H1 (cell line): ENCODE measurements around the gene IL10RA. TPM values are rescaled to one million over a fixed set of nuclear protein-coding genes. Genes with fewer than 3 reads are reported as not detected.

Experiments used
- CTCF ChIA-PET: fragments of 300-600 bp; sonication (Branson Sonifier 250); formaldehyde crosslinking; loops from one replicate; lab custom pipeline; 2021; ENCODE audit not compliant: partially characterized antibody; lab: Charles Lee
- POLR2A ChIA-PET: fragments of 300-600 bp; sonication (Branson Sonifier 250); formaldehyde crosslinking; loops from one replicate; lab custom pipeline; 2021; ENCODE audit warnings: inconsistent platforms; ENCODE audit not compliant: partially characterized antibody; lab: Charles Lee
- DNase-seq, 2 experiments: peaks; one replicate each; pipeline versions ENCODE4 v3.0.0 to v3.0.0-alpha.2; 2010 to 2022; ENCODE audit warnings: low spot score in 2 of 2, low read depth in 1 of 2, mixed read lengths in 1 of 2
- FAIRE-seq: peaks from 2 replicates; lab custom pipeline; 2011; peaks lifted over from hg19 to GRCh38; lab: Jason Lieb, UNC
- H2AFZ ChIP-seq: 2 replicates; pipeline ENCODE4 v1.8.1; 2012; ENCODE audit warnings: low read length, inconsistent platforms
- H2AK5ac ChIP-seq: 2 replicates; pipeline ENCODE4 v1.6.1; 2013; ENCODE audit warnings: low read depth, low read length
- H2BK120ac ChIP-seq: replicated peaks from 2 replicates; pipeline ENCODE3; 2013; ENCODE audit warnings: low read depth, low read length, inconsistent platforms
- H2BK12ac ChIP-seq: 2 replicates; pipeline ENCODE4 v1.6.1; 2013; ENCODE audit warnings: low read depth, low read length
- H2BK15ac ChIP-seq: 2 replicates; pipeline ENCODE4 v1.6.1; 2013; ENCODE audit warnings: low read length
- H2BK20ac ChIP-seq: 2 replicates; pipeline ENCODE4 v1.6.1; 2013; ENCODE audit warnings: low read length
- H2BK5ac ChIP-seq: 2 replicates; pipeline ENCODE4 v1.6.1; 2013; ENCODE audit warnings: low read depth, low read length
- H3K14ac ChIP-seq: 2 replicates; pipeline ENCODE4 v1.6.1; 2013; ENCODE audit warnings: inconsistent platforms; ENCODE audit not compliant: insufficient read length
- H3K18ac ChIP-seq: 2 replicates; pipeline ENCODE4 v1.6.1; 2013; ENCODE audit warnings: low read length; ENCODE audit errors: extremely low read depth
- H3K23ac ChIP-seq: 2 replicates; pipeline ENCODE4 v1.6.1; 2013; ENCODE audit warnings: inconsistent platforms; ENCODE audit not compliant: insufficient read length
- H3K23me2 ChIP-seq: 2 replicates; pipeline ENCODE4 v1.6.1; 2013; ENCODE audit warnings: low read depth, low read length
- H3K27ac ChIP-seq: 2 replicates; pipeline ENCODE4 v1.6.1; 2011; ENCODE audit warnings: low read depth, low read length, inconsistent platforms
- H3K27me3 ChIP-seq, 4 experiments: replicated peaks in 1 of 4; 1 replicate in 1 of 4; 2 replicates in 3 of 4; pipeline versions ENCODE4 v1.6.1 to v1.8.1; 2011 to 2013; ENCODE audit warnings: low read length in 3 of 4, mild to moderate bottlenecking in 3 of 4, inconsistent platforms in 2 of 4, mixed read lengths in 2 of 4, moderate library complexity in 1 of 4; ENCODE audit not compliant: control insufficient read depth in 3 of 4, insufficient read depth in 3 of 4; ENCODE audit errors: extremely low read depth in 1 of 4
- H3K36me3 ChIP-seq, 4 experiments: 2 replicates each; pipeline versions ENCODE4 v1.6.1 to v1.8.1; 2011 to 2013; ENCODE audit warnings: mild to moderate bottlenecking in 4 of 4, low read length in 3 of 4, moderate library complexity in 2 of 4, control low read depth in 1 of 4, inconsistent platforms in 1 of 4; ENCODE audit not compliant: insufficient read depth in 4 of 4, control insufficient read depth in 2 of 4
- H3K4ac ChIP-seq: replicated peaks from 2 replicates; pipeline ENCODE3; 2013; ENCODE audit warnings: low read length, low read depth, mixed read lengths, inconsistent platforms; ENCODE audit not compliant: insufficient read length
- H3K4me1 ChIP-seq, 4 experiments: replicated peaks in 1 of 4; 1 replicate in 1 of 4; 2 replicates in 3 of 4; pipeline versions ENCODE4 v1.6.1 to v1.8.1; 2011 to 2013; ENCODE audit warnings: low read length in 3 of 4, inconsistent platforms in 2 of 4, mixed read lengths in 1 of 4; ENCODE audit not compliant: insufficient read depth in 4 of 4, control insufficient read depth in 3 of 4
- H3K4me2 ChIP-seq, 2 experiments: 2 replicates each; pipeline versions ENCODE4 v1.6.1 to v1.8.1; 2011 to 2013; ENCODE audit warnings: low read depth in 2 of 2, low read length in 2 of 2, control low read depth in 1 of 2, inconsistent platforms in 1 of 2, mild to moderate bottlenecking in 1 of 2; ENCODE audit not compliant: insufficient read depth in 1 of 2
- H3K4me3 ChIP-seq, 4 experiments: fragments of 200-600, 300-600 bp in 1 of 4; sonication (generic), shearing (Covaris generic), sonication (Bioruptor Twin) in 1 of 4; 2 replicates each; pipeline versions ENCODE4 v1.5.1 to v1.8.1; 2011 to 2016; ENCODE audit warnings: low read length in 4 of 4, low read depth in 3 of 4, control low read depth in 2 of 4, inconsistent platforms in 2 of 4, mild to moderate bottlenecking in 2 of 4, mixed read lengths in 1 of 4, moderate library complexity in 1 of 4; ENCODE audit not compliant: insufficient read depth in 2 of 4; ENCODE audit errors: extremely low read depth in 1 of 4
- H3K56ac ChIP-seq: replicated peaks from 2 replicates; pipeline ENCODE3; 2013; ENCODE audit warnings: low read depth, mild to moderate bottlenecking, mixed read lengths, low read length, inconsistent platforms; ENCODE audit not compliant: insufficient read length
- H3K79me1 ChIP-seq: 2 replicates; pipeline ENCODE4 v1.6.1; 2013; ENCODE audit warnings: low read depth, low read length, control low read depth
- H3K79me2 ChIP-seq, 2 experiments: 2 replicates each; pipeline versions ENCODE4 v1.6.1 to v1.8.1; 2012 to 2013; ENCODE audit warnings: low read length in 2 of 2, mild to moderate bottlenecking in 2 of 2, inconsistent platforms in 1 of 2; ENCODE audit not compliant: insufficient read depth in 2 of 2, control insufficient read depth in 1 of 2
- H3K9ac ChIP-seq, 4 experiments: replicated peaks in 1 of 4; 1 replicate in 1 of 4; 2 replicates in 3 of 4; pipeline versions ENCODE4 v1.6.1 to v1.8.1; 2011 to 2013; ENCODE audit warnings: low read depth in 3 of 4, low read length in 3 of 4, control low read depth in 2 of 4, mild to moderate bottlenecking in 2 of 4, moderate library complexity in 2 of 4, inconsistent platforms in 1 of 4; ENCODE audit errors: extremely low read depth in 1 of 4
- H3K9me3 ChIP-seq, 2 experiments: 2 replicates each; pipeline versions ENCODE4 v1.6.1 to v1.8.1; 2012 to 2013; ENCODE audit warnings: mild to moderate bottlenecking in 2 of 2, moderate library complexity in 2 of 2, control low read depth in 1 of 2, inconsistent platforms in 1 of 2, low read depth in 1 of 2, low read length in 1 of 2, mixed read lengths in 1 of 2; ENCODE audit not compliant: insufficient read depth in 2 of 2
- H4K20me1 ChIP-seq, 2 experiments: replicated peaks in 1 of 2; 2 replicates each; pipeline versions ENCODE3 to v1.8.1; 2011 to 2013; ENCODE audit warnings: inconsistent platforms in 2 of 2, low read length in 2 of 2, mild to moderate bottlenecking in 1 of 2; ENCODE audit not compliant: insufficient read depth in 2 of 2, control insufficient read depth in 1 of 2
- H4K5ac ChIP-seq: 2 replicates; pipeline ENCODE4 v1.6.1; 2013; ENCODE audit warnings: low read length, low read depth, mixed read lengths, inconsistent platforms; ENCODE audit not compliant: insufficient read length
- H4K8ac ChIP-seq: 2 replicates; pipeline ENCODE4 v1.8.0; 2013; ENCODE audit warnings: mild to moderate bottlenecking, moderate library complexity, low read length, inconsistent platforms; ENCODE audit not compliant: insufficient read depth; ENCODE audit errors: extremely low read depth
- H4K91ac ChIP-seq: replicated peaks from 2 replicates; pipeline ENCODE3; 2013; ENCODE audit warnings: low read length, mixed read lengths, inconsistent platforms; ENCODE audit not compliant: insufficient read length
- BRCA1 ChIP-seq: IDR thresholded peaks from 2 replicates; pipeline ENCODE4 v1.6.1; 2012; ENCODE audit warnings: low read depth, low read length, improper control_type of control experiment
- CTBP2 ChIP-seq: IDR thresholded peaks from 2 replicates; pipeline ENCODE4 v1.7.0; 2011; ENCODE audit warnings: borderline replicate concordance, mild to moderate bottlenecking, moderate library complexity, mixed read lengths, low read length; ENCODE audit not compliant: insufficient read depth, insufficient read length
- FOSL1 ChIP-seq: IDR thresholded peaks from 2 replicates; pipeline ENCODE4 v1.6.1; 2011; ENCODE audit warnings: mild to moderate bottlenecking, low read depth, low read length, moderate library complexity; ENCODE audit not compliant: insufficient read depth
- KDM4A ChIP-seq: IDR thresholded peaks from one replicate; pipeline ENCODE4 v1.7.1; 2012; ENCODE audit warnings: low read depth, mild to moderate bottlenecking, moderate library complexity, low read length, inconsistent platforms; ENCODE audit not compliant: severe bottlenecking
- MAFK ChIP-seq: IDR thresholded peaks from 2 replicates; pipeline ENCODE4 v1.6.1; 2012; ENCODE audit warnings: low read depth, mild to moderate bottlenecking, improper control_type of control experiment, low read length
- SIN3A ChIP-seq, 2 experiments: IDR thresholded peaks in 1 of 2; conservative IDR thresholded peaks in 1 of 2; 2 replicates each; pipeline ENCODE4 v1.6.1; 2011 to 2012; ENCODE audit warnings: low read length in 2 of 2, improper control_type of control experiment in 1 of 2, low read depth in 1 of 2, mild to moderate bottlenecking in 1 of 2
- TCF12 ChIP-seq: IDR thresholded peaks from 2 replicates; pipeline ENCODE4 v1.6.1; 2011; ENCODE audit warnings: low read depth, mild to moderate bottlenecking, low read length
- WGBS, 2 experiments: shearing (Covaris generic) in 1 of 2; methylation state at CpG; one replicate each; pipeline versions ENCODE4 v1.1.6 to v1.1.7; 2013 to 2015; ENCODE audit warnings: low lambda C conversion rate in 2 of 2, mixed read lengths in 2 of 2, inconsistent platforms in 1 of 2, low coverage in 1 of 2, missing lambda C conversion rate in 1 of 2; ENCODE audit not compliant: insufficient replicate concordance in 2 of 2, insufficient coverage in 1 of 2, insufficient read length in 1 of 2; ENCODE audit errors: extremely low coverage in 1 of 2, missing lambda C conversion rate in 1 of 2; 5-methylcytosine and 5-hydroxymethylcytosine counted together
- polyA plus RNA-seq, 7 experiments: library from polyadenylated mRNA; depleted of rRNA in 3 of 7; stranded (reverse) in 5 of 7; unstranded in 2 of 7; fragments of >200 nt in 5 of 7; fragments of 200-250 nt in 2 of 7; gene quantifications; 1 replicate in 5 of 7; 2 replicates in 1 of 7; 4 replicates in 1 of 7; pipeline versions ENCODE4 v1.2.1 to v1.2.3, GENCODE V29; 2011 to 2013; ENCODE audit warnings: missing spikeins in 2 of 7, mixed read lengths in 2 of 7
- total RNA-seq: library from RNA; stranded (reverse); fragmentation: NEBNext Ultra II Directional; extraction: Animal tissue kit (Norgen Biotek cat#: 25700); gene quantifications from 2 replicates; pipeline ENCODE4 v1.2.1, GENCODE V29; 2021
- TF ChIP-seq, protein P1 (sequence below): IDR thresholded peaks from 2 replicates; pipeline ENCODE4 v1.6.1; 2012; ENCODE audit warnings: low read length, inconsistent platforms

The IL10RA gene
- total and polyA plus RNA-seq, 2 of the 8 experiments (the other 6 are each of a cell fraction or from before 2014, with no cell fraction given) = 0.05 to 0.11 TPM

DNA sequence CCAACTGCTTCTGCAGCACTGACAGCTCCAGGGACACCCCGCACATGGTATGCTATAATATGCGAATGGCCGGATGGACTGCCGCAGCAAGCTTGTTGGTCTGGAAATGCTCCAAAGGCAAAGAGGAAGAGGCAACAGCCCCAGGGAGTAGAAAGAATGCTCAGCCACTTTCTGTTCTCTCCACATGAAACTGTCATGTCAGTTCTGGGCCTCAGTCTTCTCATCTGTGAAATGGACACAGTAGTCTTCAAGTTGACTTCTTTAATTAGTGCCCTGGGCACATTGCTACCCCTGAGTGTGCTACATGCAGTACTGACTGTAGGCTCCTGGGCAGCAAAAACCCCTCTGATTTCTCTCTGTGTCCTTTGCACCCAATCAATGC is 19.9 kb downstream of the IL10RA start:
- H4K8ac ChIP-seq = no peak overlapping the region
- H3K36me3 ChIP-seq = no peaks in the 10 kb centered on the region
- no peaks in the 10 kb centered on the region for H4K20me1 ChIP-seq
- H3K56ac ChIP-seq = no peak overlapping the region
- H2BK12ac ChIP-seq = no peak overlapping the region
- H3K4ac ChIP-seq = no peak overlapping the region
- no peak overlapping the region for H4K91ac ChIP-seq
- no peak overlapping the region for H3K23ac ChIP-seq
- H2AFZ ChIP-seq = no peak overlapping the region
- FAIRE-seq = no peak
- CTCF ChIA-PET = interaction anchor here (1.1 to 1.5 kb wide), 4 partner anchors 10 to 60 kb away, joined by 3 to 7 read pairs (median 5); partner anchors contain the start of gene IL10RA
- DNase-seq = peak in 1 of 2 experiments; percentile 13
- no peak overlapping the region for H2BK5ac ChIP-seq
- no peak overlapping the region for H4K5ac ChIP-seq
- no peak overlapping the region for H3K18ac ChIP-seq
- no peak overlapping the region for H2BK120ac ChIP-seq
- no peaks in the 10 kb centered on the region for H3K79me1 ChIP-seq
- H2AK5ac ChIP-seq = no peak overlapping the region
- H3K4me2 ChIP-seq = no peak overlapping the region
- H3K9me3 ChIP-seq = no peaks in the 10 kb centered on the region
- no peak overlapping the region for H3K9ac ChIP-seq
- no peaks in the 10 kb centered on the region for H3K23me2 ChIP-seq
- peaks cover 0 to 2% (median 0%) of the 10 kb centered on the region in 4 experiments; a peak in 1 of 7 replicates for H3K27me3 ChIP-seq
- H3K14ac ChIP-seq = no peak overlapping the region
- H3K79me2 ChIP-seq = no peaks in the 10 kb centered on the region; a peak in 1 of 4 replicates
- POLR2A ChIA-PET = interaction anchor here (1.5 kb wide), 1 partner anchor 10 kb away, joined by 3 read pairs; no protein-coding TSS in a partner anchor
- H2BK15ac ChIP-seq = no peak overlapping the region
- H2BK20ac ChIP-seq = no peak overlapping the region
- no peak overlapping the region for H3K4me3 ChIP-seq
- WGBS, 2 experiments = 92% methylated on average over 4 of the region's 4 CpGs; no CpG with 5 or more reads in 1 of the 2 experiments
- TF ChIP-seq, protein P1, sequence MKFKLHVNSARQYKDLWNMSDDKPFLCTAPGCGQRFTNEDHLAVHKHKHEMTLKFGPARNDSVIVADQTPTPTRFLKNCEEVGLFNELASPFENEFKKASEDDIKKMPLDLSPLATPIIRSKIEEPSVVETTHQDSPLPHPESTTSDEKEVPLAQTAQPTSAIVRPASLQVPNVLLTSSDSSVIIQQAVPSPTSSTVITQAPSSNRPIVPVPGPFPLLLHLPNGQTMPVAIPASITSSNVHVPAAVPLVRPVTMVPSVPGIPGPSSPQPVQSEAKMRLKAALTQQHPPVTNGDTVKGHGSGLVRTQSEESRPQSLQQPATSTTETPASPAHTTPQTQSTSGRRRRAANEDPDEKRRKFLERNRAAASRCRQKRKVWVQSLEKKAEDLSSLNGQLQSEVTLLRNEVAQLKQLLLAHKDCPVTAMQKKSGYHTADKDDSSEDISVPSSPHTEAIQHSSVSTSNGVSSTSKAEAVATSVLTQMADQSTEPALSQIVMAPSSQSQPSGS = no peak
- no peak for TF ChIP-seq KDM4A
- TF ChIP-seq BRCA1 = no peak
- TF ChIP-seq CTBP2 = no peak
- no peak for TF ChIP-seq MAFK
- TF ChIP-seq TCF12 = no peak
- no peak for TF ChIP-seq FOSL1
- no peak for TF ChIP-seq SIN3A (conservative IDR thresholded peaks at IDR 0.05 in 1 of 2, IDR thresholded peaks at IDR 0.05 in 1 of 2; ENCODE audit: low read depth in 1 of 2, low read length in 2 of 2)
- H3K27ac ChIP-seq = no peak overlapping the region
- H3K4me1 ChIP-seq = no peaks in the 10 kb centered on the region; a peak in 2 of 7 replicates
